HG03521 (cell line): ENCODE results near the gene OR10AD1.
"Not testable (repeated sequence)": the region's sequence is repeated elsewhere in the genome, so short reads cannot be mapped to it uniquely, and the experiment has no call there.

Experiments used
- ATAC-seq: cut with Tn5 transposase; IDR thresholded peaks from one replicate; pipeline ENCODE4 v1.9.1; 2021; ENCODE audit warnings: mild to moderate bottlenecking, moderate library complexity; ENCODE audit not compliant: unreplicated experiment

Gene OR10AD1, protein sequence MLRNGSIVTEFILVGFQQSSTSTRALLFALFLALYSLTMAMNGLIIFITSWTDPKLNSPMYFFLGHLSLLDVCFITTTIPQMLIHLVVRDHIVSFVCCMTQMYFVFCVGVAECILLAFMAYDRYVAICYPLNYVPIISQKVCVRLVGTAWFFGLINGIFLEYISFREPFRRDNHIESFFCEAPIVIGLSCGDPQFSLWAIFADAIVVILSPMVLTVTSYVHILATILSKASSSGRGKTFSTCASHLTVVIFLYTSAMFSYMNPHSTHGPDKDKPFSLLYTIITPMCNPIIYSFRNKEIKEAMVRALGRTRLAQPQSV

DNA sequence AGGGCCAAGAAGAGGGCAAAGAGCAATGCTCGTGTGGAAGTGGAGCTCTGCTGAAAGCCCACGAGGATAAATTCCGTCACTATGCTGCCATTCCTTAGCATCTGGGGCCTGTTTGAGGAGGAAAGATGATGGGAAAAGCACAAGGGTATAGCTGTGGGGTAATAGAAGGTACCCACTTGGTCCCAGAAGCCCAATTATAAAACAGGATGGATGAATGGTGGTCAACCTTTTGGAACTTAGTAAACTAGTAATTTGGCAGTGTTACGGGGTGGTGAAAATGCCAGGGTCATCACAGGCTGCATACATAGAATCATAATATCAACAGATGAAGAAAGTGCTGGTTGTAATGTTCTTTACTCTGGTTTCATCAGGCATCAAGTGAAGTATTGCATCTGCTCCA lies at the start of gene OR10AD1:
Gene OR10AD1 (minus strand): TSS at position 101 of the 400 bp plus-strand sequence. CDS start 0 bp downstream, at position 101.
- no peak for ATAC-seq

DNA sequence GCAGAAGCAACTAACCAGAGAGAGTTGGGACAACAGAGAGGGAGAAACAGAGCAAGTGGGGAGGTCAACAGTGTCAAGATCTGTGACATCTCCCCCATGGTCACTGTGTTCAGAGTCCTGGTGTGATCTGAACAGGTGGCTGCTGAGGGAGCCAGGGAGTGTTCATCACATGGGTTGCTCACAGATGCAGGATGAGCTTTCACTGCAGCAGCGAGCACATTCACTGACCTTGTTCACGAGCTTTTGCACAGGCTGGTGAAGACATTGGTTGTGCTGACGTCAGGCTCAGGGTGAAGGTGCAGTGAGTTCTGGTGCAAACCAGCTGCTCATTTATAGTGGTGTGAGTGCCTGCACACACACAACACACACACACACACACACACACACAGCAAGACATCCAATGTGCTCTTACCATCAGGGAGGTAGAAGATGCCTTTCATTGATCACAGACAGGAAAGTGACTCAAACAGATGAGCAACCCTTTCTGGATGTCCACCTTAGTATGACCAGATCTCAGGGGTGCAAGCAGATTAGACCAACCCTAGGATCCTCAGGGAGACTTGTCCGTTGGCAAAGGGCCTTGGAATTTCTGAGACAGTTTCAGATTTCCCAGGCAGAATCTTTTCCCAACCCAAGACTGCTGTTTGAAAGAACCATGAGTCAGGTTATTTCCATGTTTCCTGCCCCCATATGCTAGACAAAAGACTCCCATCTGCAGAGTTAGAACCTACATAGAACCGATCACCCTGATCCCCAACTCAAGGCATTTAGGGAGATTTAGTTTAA lies 44.3 kb upstream of the OR10AD1 start:
- ATAC-seq = no peak

DNA sequence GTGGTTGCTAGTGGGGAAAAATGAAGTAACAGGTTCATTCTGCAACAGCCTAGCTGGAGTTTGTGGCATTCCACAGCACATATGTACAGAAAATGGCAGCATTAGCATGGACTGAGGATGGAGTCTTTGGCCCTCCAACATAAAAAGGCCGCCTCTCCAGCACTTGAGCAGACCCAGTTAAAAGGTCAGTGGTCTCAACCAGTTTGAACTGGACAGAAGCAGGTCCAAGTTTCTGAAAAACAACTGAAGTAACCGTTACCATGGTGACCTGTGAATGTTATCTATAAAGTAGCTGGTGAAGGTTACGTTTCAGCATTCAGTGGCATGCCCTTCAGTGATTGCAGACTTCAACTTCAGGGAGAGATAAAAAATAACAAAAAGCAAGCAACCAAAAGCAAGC lies 34.1 kb upstream of the OR10AD1 start:
- ATAC-seq = no peak

DNA sequence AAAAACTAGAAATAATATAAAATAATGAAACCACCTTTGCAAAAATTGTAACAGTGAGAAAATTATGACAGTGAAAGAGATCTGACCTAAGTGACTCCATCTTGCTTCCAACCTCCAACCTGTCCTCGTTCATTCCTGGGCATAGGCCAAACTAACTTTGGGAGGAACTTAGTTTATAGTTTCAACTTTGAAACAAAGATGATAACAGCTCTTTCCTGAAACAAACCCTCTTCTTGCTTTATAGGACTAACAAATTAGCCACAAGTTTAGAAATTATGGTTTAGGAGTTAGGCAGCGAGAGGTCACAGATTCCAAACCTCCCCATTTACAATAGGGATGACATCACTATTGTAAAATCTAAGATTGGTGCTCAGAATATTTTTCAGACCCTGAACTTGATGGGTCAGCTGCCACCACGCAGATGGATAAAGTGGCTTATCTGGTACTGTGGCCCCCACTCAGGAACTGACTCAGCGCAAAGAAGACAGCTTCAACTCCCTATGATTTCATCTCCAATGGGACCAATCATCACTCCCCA lies 32.8 kb upstream of the OR10AD1 start:
- ATAC-seq = no peak

DNA sequence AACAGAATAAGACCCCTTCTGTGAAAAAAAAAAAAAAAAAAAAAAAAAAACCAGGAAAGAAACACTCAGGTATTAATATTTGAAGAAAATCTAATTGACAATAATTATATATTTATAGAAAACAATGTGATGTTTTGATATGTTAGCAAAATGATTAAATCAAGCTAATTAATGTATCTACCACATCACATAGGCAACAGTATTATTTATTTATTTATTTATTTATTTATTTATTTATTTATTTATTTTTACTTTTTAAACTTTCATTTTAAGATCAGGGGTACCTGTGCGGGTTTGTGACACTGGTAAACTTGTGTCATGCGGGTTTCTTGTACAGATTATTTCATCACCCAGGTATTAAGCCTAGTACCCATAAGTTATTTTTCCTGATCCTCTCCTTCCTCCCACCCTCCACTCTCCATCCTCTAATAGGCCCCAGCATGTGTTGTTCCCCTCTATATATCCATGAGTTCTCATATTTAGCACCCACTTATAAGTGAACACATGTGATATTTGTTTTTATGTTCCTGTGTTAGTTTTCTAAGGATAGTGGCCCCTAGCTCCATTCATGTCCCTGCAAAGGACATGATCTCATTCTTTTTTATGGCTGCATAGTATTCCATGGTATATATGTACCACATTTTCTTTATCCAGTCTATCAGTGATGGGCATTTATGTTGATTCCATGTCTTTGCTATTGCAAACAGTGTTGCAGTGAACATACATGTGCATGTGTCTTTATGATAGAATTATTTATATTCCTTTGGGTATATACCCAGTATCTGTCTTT lies 28.3 kb upstream of the OR10AD1 start:
- not testable (repeated sequence) for ATAC-seq

DNA sequence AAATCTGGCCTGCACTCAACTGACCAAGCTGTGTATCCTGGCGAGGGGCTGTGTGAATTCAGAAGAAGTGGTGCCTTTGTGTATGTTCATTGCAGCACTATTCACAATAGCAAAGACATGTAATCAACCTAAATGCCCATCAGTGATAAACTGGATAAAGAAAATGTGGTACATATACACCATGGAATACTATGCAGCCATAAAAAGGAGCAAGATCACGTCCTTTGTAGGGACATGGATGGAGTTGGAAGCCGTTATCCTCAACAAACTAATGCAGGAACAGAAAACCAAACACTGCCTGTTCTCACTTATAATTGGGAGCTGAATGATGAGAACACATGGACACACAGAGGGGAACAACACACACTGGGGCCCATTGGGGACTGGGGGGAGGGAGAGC lies 21.4 kb upstream of the OR10AD1 start:
- not testable (repeated sequence) for ATAC-seq

DNA sequence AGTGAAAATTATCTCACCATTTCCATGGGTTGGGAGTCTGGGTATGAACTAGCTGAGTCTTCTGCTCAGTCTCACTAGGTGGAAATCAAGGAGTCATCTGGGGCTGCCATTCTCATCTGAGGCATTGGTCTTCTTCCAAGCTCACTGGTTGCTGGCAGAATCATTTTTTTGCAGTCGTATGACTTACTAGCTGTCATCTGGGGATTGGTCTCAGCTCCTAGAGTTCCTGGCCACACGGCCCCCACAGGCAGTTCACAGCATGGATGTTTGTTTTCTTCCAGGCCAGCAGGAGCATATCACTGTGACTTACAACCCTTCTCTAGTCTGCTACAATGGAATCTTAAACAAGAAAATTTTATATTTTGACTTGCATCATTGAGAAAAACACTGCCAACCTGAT lies 18.6 kb upstream of the OR10AD1 start:
- ATAC-seq = no peak

DNA sequence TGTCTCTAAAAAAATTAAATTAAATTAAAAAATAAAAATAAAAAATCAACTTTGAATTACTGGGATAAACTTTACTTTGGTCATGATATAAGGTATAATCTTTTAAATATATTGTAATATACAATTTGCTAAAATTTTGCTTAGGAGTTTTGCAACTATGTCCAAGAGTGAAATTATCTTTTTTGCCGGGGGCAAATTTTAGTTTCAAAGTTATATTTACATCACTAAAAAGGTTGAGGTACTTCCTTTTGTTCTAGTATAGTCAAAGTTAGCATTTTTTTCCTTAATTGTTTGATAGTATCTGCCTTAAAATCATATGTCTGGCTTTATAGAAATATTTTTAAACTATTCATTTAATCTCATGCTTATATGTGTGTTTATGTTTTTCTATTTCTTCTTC lies 17.6 kb upstream of the OR10AD1 start:
- ATAC-seq = no peak

DNA sequence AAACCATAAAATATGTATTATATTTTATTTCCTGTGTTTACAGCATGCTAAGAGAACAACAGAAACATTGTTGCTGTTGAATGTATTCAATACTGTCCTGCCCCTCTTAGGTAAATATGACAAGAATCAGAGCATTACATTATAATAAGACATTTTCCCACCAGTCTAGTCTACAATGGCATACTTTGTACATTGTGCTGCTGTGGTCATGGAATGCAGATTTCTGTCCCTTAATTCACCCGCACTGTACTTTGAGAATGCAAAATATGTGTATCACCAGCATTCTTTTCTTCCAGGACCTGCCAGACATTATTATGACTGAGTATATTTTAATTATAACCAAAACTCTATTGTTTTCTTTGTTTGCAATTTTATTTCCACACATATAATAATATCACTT lies 16.5 kb upstream of the OR10AD1 start:
- no peak for ATAC-seq

DNA sequence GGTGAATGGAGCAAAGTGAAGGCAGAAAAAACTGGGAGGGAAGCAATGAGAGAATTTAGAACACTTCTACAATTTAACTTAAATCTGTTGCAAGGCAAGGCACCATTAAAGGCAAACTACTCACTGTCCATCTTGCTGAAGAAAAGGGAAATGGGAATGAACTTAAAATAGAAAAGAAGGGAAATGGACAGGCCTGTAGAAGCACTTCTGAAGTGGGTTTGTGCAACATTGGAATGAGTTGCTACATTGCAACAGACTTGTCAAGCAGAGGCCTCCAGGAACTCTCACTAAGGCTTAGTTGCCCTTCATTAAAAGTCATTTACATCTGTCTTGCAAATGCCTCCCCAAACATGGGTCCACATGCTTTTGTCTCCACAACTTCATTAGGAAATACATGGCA lies 13.7 kb upstream of the OR10AD1 start:
- ATAC-seq = no peak

DNA sequence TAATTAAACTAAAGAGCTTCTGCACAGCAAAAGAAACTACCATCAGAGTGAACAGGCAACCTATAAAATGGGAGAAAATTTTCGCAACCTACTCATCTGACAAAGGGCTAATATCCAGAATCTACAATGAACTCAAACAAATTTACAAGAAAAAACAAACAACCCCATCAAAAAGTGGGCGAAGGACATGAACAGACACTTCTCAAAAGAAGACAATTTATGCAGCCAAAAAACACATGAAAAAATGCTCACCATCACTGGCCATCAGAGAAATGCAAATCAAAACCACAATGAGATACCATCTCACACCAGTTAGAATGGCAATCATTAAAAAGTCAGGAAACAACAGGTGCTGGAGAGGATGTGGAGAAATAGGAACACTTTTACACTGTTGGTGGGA lies 6.4 kb upstream of the OR10AD1 start:
- ATAC-seq = not testable (repeated sequence)

DNA sequence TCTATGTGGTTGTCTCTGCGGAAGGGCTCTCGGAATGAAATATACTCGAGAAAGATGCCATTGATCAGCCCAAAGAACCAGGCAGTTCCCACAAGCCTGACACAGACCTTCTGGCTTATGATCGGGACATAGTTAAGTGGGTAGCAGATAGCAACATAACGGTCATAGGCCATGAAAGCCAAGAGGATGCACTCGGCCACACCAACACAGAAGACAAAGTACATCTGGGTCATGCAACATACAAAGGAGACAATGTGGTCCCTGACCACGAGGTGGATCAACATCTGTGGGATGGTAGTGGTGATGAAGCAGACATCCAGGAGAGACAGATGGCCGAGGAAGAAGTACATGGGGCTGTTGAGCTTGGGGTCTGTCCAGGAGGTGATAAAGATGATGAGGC lies 326 bp downstream of the OR10AD1 start:
- ATAC-seq = no peak

DNA sequence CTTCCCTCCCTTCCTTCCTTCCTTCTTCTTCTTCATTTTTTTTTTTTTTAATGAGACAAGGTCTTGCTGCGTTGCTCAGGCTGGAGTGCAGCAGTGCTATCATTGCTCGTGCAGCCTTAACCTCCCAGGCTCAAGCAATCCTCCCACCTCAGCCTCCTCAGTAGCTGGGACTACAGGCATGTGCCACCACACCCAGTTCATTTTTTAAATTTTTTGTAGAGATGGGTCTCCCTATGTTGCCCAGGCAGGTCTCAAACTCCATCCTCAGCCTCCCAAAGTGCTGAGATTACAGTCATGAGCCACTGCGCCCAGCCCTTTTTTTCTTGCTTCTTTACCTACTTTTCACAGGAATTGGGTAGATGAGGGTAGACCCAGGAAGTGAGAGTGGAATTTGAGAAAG lies 1.6 kb downstream of the OR10AD1 start:
- no peak for ATAC-seq

DNA sequence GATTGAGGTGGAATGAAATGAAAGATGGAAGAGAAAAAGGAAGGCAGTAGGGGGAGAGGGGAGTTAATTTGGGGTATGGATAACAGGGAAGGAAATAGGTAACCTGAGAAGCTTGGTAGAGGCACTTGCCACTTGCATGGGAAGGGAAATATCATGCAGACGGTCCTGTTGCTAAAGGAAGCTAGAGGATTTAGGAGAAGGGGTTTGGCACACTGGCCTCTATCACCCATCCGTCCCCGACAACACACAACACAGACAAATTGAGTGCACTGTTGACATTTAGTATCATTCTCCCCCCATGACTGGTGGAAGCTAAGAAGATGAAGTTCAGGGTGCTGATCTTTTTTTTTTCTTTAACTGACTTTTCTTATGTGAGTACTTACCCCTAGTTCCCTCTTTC lies 2.0 kb downstream of the OR10AD1 start:
- ATAC-seq = no peak

DNA sequence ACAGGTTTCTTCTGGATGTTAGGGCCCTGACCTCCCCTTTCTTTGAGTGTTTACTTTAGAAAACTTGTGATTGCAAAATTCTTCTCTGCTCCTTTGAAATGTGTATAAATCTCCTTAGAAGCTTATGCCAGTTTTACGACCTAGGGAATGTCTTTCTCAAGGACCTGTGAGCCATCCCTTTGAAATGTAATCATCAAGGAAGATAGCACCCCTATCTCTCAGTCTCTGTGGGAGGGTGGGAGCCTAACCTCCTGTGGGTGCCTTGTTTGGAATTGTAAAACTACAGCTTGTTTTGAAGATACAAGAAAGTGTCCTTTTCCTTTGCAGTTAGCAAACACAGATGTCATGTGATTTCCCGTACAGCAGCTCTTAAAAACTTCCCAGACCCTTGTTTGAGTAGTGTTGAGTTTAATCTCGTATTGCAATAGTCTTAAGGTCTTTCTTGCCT lies 3.3 kb downstream of the OR10AD1 start:
- no peak for ATAC-seq

DNA sequence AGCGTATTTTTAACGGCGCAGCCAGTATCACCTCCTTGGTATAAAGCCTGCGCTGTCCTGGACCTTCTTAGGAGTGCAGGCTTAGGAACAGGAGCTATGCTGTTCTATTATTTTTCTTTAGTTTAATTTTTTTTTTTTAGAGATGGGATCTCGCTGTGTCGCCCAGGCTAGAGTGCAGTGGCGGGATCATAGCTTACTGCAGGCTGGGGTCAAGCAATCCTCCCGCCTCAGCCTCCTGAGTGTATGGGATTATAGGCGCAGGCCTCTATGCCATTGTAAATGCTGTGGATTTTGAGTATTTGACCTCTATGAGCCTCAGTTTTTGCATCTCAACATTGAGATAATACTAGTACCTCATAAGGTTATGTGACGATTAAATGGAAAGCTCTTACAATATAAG lies 4.1 kb downstream of the OR10AD1 start:
- ATAC-seq = no peak

DNA sequence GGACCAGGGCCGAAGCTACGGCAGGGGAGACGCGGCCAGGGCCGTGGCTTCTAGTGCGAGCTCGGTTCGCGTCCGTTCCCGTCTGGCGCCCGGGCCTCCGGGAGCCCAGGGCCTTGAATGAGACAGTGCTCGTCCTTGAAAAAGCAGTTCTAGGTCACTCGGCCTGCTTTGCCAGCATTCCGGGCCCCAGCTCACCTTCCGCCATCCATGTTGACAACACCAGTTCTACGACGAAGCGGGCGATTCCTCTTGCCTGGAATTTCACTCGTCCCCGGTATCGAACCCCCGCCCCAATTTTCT lies 4.5 kb downstream of the OR10AD1 start:
- ATAC-seq = peak; percentile 15

DNA sequence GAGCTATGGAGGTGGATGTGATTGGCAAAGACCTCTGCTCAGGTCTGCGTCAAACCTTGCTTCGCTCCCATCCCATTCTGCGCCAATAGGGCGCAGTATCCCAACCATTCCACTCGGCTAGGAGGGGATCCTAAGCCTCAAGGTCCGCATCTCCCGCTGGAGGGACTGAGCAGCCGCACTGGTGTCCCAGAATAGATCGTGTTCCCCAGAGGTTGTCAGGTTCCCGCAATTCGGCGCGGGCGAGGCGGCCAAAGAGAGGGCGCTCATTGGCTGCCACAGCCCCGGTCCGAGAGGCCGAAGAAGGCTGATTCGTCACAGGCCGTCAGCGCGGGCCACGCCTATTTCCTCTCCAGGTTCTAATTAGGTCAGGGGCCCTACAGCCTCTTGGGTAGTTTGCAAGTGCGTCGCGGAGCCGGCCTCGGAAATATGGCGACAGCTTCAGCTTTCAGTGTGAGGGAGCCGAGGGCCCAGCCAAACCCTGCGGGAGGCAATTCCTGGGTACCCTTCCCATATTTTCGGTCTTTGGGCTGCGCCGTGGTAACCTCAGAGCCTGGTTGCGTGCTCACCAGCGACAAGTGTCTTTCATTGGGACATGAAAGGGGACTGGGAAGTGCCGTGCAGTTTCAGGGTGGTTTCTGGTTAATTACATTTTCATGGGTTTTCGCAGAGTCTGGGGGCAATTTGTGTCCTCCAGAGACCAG lies 5.0 kb downstream of the OR10AD1 start:
- peak; percentile 100 for ATAC-seq

DNA sequence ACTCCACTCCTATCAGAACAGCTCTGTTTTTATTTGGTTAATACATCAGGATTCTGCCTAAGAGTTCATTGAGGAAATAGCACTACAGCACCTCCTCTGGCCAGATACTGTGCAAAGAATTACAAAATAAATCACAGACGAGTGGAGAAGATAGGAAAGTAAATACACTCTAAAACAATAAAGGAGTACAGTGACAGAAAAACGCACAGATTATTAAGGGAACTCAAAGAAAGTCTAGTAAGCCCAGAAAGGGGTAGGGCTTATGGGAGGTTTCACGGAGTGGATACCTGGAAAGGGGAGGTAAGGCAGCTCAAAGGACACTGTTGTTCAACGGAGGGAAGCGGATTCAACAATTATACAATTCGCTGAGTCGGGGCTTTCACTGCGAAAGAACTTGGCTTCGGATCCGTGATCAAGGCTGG lies 5.5 kb downstream of the OR10AD1 start:
- no peak for ATAC-seq

DNA sequence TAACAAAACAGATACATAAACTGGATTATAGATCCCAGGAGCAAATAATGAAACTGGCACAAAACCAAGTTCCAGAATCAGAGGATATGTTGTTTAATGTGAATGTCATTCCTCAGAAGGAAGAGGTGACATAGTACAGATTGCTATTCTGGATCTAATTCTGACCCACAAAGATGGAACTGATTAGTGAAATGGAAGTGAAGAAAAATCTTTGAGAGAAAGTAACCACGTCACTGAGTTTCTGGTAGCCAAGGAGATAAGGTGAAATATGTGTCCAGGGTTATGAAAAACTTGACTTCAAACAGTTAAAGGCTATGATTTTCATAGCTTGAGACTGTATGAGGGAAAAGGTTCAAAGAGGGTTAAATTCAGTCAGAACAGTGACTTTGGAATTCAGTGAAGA lies 8.3 kb downstream of the OR10AD1 start:
- no peak for ATAC-seq

DNA sequence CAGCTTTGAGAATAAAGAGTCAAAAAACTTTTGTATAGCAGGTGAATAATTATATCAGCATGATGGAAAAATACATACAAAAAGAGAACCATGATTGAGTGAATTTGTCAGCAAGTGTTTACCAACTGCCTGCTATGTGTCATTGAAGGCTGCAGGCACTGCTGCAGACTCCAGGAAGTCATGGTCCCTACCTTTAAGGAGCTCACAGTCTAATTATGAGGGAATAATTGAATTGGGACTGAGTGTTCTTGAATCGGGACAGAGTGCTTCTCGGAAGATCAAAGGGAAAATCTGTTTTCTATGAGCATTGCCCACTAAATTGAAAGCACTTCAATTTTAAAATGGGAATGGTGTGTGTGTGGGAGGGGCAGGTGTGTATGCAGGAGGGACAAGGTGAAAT lies 9.5 kb downstream of the OR10AD1 start:
- ATAC-seq = no peak
